ENCODE measurements around the gene TEDC2.
"Not testable (repeated sequence)": the region's sequence is repeated elsewhere in the genome, so short reads cannot be mapped to it uniquely, and the experiment has no call there.

TEDC2 gene

GRCh38 chr16:2429771-2430663 lies 29.9 kb upstream of the TEDC2 start:
- H3K4me3 Mint-ChIP-seq = peak overlapping the region; percentile 93
- H3K27ac Mint-ChIP-seq = peak overlapping the region; percentile 85
- peaks cover 27% of the 10 kb centered on the region for H3K4me1 Mint-ChIP-seq (ENCODE audit: low read depth)

DNA sequence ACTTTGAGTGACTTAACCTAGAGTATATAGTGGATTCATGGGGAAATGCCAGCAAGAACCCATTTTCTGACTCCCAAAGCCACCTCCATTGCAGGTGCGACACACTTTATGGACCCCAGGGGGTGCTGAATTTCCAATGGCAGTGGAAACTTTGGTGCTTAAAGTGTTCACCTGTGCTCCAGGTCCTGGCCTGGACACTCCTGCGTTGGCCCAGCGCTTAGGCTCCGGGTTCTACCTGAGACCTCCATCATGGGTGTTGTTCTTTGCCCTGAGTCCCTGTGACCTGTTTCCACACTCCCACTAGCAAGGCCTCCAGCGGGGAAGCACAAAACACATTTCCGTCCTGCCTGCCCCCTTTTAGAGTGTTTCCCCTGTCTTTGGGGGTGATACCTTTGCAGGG lies 27.6 kb upstream of the TEDC2 start:
- H3K4me1 Mint-ChIP-seq (ENCODE audit: low read depth) = peaks cover 27% of the 10 kb centered on the region
- no peaks in the 10 kb centered on the region for H3K27me3 Mint-ChIP-seq (ENCODE audit: low read depth)
- peaks cover 38% of the 10 kb centered on the region for H3K36me3 Mint-ChIP-seq (ENCODE audit: low read depth)
- H3K9me3 Mint-ChIP-seq = no peaks in the 10 kb centered on the region
- H3K27ac Mint-ChIP-seq = no peak overlapping the region
- H3K4me3 Mint-ChIP-seq = no peak overlapping the region

More at GRCh38 chr16:2429771-2430663, 29.9 kb upstream of the TEDC2 start:
- Mint-ChIP-seq H3K36me3 (ENCODE audit: low read depth) (peaks cover 26% of the 10 kb centered on the region), H3K9me3 (no peaks in the 10 kb centered on the region), H3K27me3 (ENCODE audit: low read depth) (no peaks in the 10 kb centered on the region)

GRCh38 chr16:2432801-2433505 lies 27.0 kb upstream of the TEDC2 start:
- no peak overlapping the region for H3K4me3 Mint-ChIP-seq
- no peaks in the 10 kb centered on the region for H3K9me3 Mint-ChIP-seq
- peaks cover 20% of the 10 kb centered on the region for H3K4me1 Mint-ChIP-seq (ENCODE audit: low read depth)
- peaks cover 42% of the 10 kb centered on the region for H3K36me3 Mint-ChIP-seq (ENCODE audit: low read depth)
- H3K27ac Mint-ChIP-seq = no peak overlapping the region
- H3K27me3 Mint-ChIP-seq (ENCODE audit: low read depth) = no peaks in the 10 kb centered on the region

- peaks cover 49% of the 10 kb centered on the region for H3K36me3 Mint-ChIP-seq (ENCODE audit: low read depth)
- not testable (repeated sequence) for H3K4me3 Mint-ChIP-seq; H3K27ac Mint-ChIP-seq; H3K27me3 Mint-ChIP-seq (ENCODE audit: low read depth); H3K9me3 Mint-ChIP-seq
- peaks cover 20% of the 10 kb centered on the region for H3K4me1 Mint-ChIP-seq (ENCODE audit: low read depth)
Measured at GRCh38 chr16:2435236-2435635, 24.7 kb upstream of the TEDC2 start.

GRCh38 chr16:2436110-2436509 lies 23.8 kb upstream of the TEDC2 start:
- Mint-ChIP-seq H3K27me3 (ENCODE audit: low read depth) (no peaks in the 10 kb centered on the region), H3K36me3 (ENCODE audit: low read depth) (peaks cover 49% of the 10 kb centered on the region), H3K4me3 (no peak overlapping the region), H3K9me3 (no peaks in the 10 kb centered on the region), H3K4me1 (ENCODE audit: low read depth) (peaks cover 11% of the 10 kb centered on the region), H3K27ac (no peak overlapping the region)

GRCh38 chr16:2437032-2437790 lies 22.7 kb upstream of the TEDC2 start:
- Mint-ChIP-seq H3K27me3 (ENCODE audit: low read depth) (no peaks in the 10 kb centered on the region), H3K4me1 (ENCODE audit: low read depth) (peaks cover 11% of the 10 kb centered on the region), H3K4me3 (no peak overlapping the region), H3K9me3 (no peaks in the 10 kb centered on the region), H3K27ac (no peak overlapping the region), H3K36me3 (ENCODE audit: low read depth) (peaks cover 50% of the 10 kb centered on the region)

GRCh38 chr16:2438121-2438520 lies 21.8 kb upstream of the TEDC2 start:
- Mint-ChIP-seq H3K36me3 (ENCODE audit: low read depth) (peaks cover 46% of the 10 kb centered on the region), H3K9me3 (no peaks in the 10 kb centered on the region), H3K4me1 (ENCODE audit: low read depth) (peaks cover 11% of the 10 kb centered on the region), H3K4me3 (no peak overlapping the region), H3K27ac (no peak overlapping the region), H3K27me3 (ENCODE audit: low read depth) (no peaks in the 10 kb centered on the region)

DNA sequence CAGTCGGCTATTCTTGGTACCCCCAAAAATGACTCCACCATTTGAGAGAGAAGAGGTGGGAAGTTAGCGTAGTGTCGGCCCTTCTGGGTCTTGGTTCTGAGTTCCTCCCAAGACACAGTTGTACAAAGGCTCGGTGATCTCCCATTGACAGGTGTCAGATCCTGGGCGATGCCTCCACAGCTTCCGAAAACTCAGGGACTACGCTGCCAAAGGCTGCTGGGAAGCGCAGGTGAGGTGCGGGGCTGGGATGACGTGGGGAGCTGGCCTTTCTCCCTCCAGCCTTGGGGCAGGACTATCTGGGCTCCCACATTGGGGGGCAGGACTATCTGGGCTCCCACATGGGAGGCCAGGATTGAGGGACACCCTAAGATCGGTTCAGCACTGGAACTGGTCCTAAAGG lies 20.3 kb upstream of the TEDC2 start:
- Mint-ChIP-seq H3K4me3 (no peak overlapping the region), H3K4me1 (ENCODE audit: low read depth) (peaks cover 9% of the 10 kb centered on the region), H3K27me3 (ENCODE audit: low read depth) (no peaks in the 10 kb centered on the region), H3K27ac (peak overlapping the region; percentile 67), H3K9me3 (no peaks in the 10 kb centered on the region), H3K36me3 (ENCODE audit: low read depth) (peaks cover 46% of the 10 kb centered on the region)

DNA sequence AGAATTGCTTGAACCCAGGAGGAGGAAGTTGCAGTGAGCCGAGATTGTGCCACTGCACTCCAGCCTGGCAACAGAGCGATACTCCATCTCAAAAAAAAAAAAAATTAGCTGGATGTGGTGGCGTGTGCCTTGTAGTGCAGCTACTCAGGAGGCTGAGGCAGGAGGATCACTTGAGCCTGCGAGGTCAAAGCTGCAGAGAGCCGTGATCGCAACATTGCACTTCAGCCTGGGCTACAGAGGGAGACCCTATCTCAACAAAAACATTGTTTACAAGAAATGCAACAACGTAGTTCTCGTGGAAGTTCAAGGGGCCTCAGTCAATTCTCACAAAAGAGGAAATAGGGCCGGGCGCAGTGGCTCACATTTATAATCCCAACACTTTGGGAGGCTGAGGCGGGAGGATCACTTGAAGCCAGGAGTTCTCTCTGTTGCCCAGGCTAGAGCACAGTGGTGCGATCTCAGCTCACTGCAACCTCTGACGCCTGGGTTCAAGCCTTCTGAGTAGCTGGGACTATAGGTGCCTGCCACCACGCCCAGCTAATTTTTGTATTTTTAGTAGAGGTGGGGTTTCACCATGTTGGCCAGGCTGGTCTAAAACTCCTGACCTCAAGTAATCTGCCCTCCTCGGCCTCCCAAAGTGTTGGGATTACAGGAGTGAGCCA lies 18.6 kb upstream of the TEDC2 start:
- H3K36me3 Mint-ChIP-seq (ENCODE audit: low read depth) = peaks cover 51% of the 10 kb centered on the region

GRCh38 chr16:2443555-2443954 lies 16.4 kb upstream of the TEDC2 start:
- no peak overlapping the region for H3K27ac Mint-ChIP-seq
- no peak overlapping the region for H3K4me3 Mint-ChIP-seq
- H3K27me3 Mint-ChIP-seq (ENCODE audit: low read depth) = no peaks in the 10 kb centered on the region
- no peaks in the 10 kb centered on the region for H3K9me3 Mint-ChIP-seq
- peaks cover 7% of the 10 kb centered on the region for H3K4me1 Mint-ChIP-seq (ENCODE audit: low read depth)
- peaks cover 50% of the 10 kb centered on the region for H3K36me3 Mint-ChIP-seq (ENCODE audit: low read depth)

More for the DNA sequence above, 18.6 kb upstream of the TEDC2 start:
- H3K9me3 Mint-ChIP-seq; H3K27me3 Mint-ChIP-seq (ENCODE audit: low read depth); H3K4me1 Mint-ChIP-seq (ENCODE audit: low read depth); H3K27ac Mint-ChIP-seq; H3K4me3 Mint-ChIP-seq: not testable (repeated sequence)

DNA sequence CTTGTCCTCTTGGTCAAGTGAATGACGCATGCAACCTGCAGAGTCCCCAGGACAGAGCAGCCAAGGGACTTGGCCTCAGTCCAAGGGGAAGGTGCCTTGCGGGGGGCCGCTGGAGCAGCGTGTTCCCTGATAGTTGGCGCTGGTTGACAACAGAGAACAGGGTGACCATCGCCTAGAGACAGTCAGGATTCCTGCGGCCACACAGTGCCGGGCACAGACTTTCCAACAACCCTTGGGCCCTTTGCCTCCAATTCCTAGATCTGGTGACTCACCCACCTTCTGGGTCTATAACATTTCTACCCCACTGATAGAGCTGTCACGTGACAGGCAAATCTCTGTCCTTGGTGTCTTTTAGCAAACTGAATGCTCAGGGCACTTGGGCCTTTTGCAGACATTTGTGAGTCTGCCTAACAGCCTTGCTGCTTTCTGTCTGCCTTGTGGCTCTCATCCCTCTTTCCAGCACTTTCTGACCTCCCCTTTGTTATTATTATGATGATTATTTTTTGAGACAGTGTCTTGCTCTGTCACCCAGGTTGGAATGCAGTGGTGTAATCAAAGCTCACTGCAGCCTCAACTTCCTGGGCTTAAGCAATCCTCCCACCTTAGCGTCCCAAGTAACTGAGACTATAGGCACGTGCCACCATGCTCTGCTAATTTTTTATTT lies 11.9 kb upstream of the TEDC2 start:
- Mint-ChIP-seq H3K9me3 (no peaks in the 10 kb centered on the region), H3K4me1 (ENCODE audit: low read depth) (no peaks in the 10 kb centered on the region), H3K27me3 (ENCODE audit: low read depth) (no peaks in the 10 kb centered on the region), H3K27ac (no peak overlapping the region), H3K36me3 (ENCODE audit: low read depth) (peaks cover 54% of the 10 kb centered on the region), H3K4me3 (no peak overlapping the region)

DNA sequence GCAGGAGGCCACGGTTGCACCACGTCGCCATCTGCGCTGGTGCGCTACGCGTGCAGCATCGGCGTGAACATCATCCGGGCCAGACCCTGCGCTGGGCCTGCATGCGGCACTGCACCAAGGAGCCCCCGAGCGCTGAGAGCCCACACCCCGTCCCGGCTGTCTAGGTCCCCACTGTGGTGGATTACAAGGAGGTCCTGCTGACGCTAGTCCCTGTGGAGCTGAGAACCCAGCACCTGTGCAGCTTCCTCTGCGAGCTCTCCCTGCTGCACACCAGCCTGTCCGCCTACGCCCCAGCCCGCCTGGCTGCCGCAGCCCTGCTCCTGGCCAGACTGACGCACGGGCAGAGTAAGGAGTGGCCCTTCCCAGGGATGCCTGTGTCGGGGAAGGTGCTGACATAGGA lies 10.8 kb upstream of the TEDC2 start:
- Mint-ChIP-seq H3K4me3 (no peak overlapping the region), H3K4me1 (ENCODE audit: low read depth) (no peaks in the 10 kb centered on the region), H3K9me3 (no peaks in the 10 kb centered on the region), H3K36me3 (ENCODE audit: low read depth) (peaks cover 56% of the 10 kb centered on the region), H3K27me3 (ENCODE audit: low read depth) (no peaks in the 10 kb centered on the region), H3K27ac (no peak overlapping the region)

DNA sequence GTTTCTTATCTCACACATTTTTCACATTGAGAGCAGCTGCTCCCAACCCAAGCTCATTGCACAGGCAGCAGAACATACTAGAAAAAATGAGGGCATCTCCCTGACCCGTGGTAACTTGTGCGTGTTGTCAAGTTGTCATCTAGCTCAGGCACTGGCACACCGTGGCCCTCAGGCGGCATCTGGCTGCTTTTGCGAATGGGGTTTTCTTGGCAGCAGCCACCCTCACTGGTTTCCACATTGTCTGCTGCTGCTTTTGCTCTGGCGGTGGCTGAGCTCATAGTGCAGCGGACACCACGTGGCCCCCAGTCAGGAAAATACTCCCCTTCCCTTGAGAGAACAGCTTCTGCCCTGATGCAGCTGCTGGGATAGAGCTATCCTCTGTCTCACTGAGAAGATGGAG lies 9.4 kb upstream of the TEDC2 start:
- no peaks in the 10 kb centered on the region for H3K4me1 Mint-ChIP-seq (ENCODE audit: low read depth)
- H3K27ac Mint-ChIP-seq = no peak overlapping the region
- no peak overlapping the region for H3K4me3 Mint-ChIP-seq
- no peaks in the 10 kb centered on the region for H3K9me3 Mint-ChIP-seq
- peaks cover 55% of the 10 kb centered on the region for H3K36me3 Mint-ChIP-seq (ENCODE audit: low read depth)
- no peaks in the 10 kb centered on the region for H3K27me3 Mint-ChIP-seq (ENCODE audit: low read depth)

DNA sequence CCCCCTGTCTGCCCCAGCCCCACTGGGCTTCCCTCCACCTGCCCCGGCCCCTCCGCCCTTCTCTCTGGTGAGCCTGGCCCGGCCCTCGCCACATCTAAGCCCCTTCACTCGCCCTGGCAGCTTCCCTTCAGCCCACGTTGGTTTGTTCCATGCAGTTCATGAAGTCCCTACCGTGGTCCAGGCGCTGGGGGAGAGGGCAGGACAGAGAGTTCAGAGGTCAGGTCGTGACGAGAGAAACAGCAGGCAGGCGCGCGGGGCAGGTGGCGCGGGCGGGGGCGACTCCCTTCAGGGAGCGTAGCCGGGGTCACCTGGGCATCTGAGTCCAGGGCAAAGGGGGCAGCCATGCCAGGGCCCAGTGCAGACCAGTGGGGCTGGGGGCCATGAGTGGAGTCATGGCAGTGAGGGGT lies 8.9 kb upstream of the TEDC2 start:
- Mint-ChIP-seq H3K4me1 (ENCODE audit: low read depth) (no peaks in the 10 kb centered on the region), H3K27me3 (ENCODE audit: low read depth) (no peaks in the 10 kb centered on the region), H3K36me3 (ENCODE audit: low read depth) (peaks cover 51% of the 10 kb centered on the region), H3K27ac (no peak overlapping the region), H3K4me3 (no peak overlapping the region), H3K9me3 (no peaks in the 10 kb centered on the region)

All from T-helper 1 cell treated with Interleukin-12 subunit alpha and Interleukin-12 subunit beta and Interleukin-4 antibody, amounts not matched to agents 30 μg/mL and 1 μg/mL, for 36 hours (primary cell).